Measurements from ENCODE around the gene MYOC. TPM values are rescaled to one million over a fixed set of nuclear protein-coding genes. Genes with fewer than 3 reads are reported as not detected.

MYOC gene
- total RNA-seq, 1 experiment from 2014 or later = not detected

DNA sequence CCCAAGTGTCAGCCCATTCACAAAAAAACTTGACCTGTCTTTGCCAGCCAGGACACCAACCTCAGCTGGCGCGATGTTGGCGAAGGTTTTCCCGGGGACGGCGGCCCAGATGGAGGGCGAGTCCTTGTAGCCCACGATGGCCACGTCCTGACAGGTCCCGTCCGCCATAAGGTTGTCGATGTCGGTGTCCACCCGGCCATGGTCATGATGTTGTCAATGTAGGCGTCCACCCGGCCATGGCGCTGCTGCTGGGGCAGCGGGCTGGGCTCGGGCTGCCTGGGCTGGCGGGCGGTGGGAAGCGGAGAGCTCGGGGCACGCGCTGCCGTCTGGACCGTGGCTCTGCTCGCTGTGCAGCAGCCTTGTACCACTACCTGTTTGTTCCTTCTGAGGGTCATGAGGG, 18.3 kb upstream of the MYOC start:
- H3K9me3 ChIP-seq (ENCODE audit: control insufficient read depth, insufficient read depth, low read depth, low read length) = no peaks in the 10 kb centered on the region
- no peaks in the 10 kb centered on the region for H3K36me3 ChIP-seq (ENCODE audit: control insufficient read depth, insufficient read depth, low read length)
- no peaks in the 10 kb centered on the region for H3K4me1 ChIP-seq (ENCODE audit: control insufficient read depth, insufficient read depth, low read length)
- no TSS peak for BruUV-seq (replicated peaks)
- no peak overlapping the region for H3K4me3 ChIP-seq (ENCODE audit: low read depth in 2 of 2, low read length in 2 of 2)
- DNase-seq (ENCODE audit: low read depth, low spot score) (no peak), ATAC-seq (no peak)
- H3K27me3 ChIP-seq (ENCODE audit: control insufficient read depth, insufficient read depth, low read length) = peaks cover 14% of the 10 kb centered on the region
- intact Hi-C loops (cut with micrococcal nuclease; ENCODE audit: unreplicated experiment) (no loop called here), in situ Hi-C loops (cut with HindIII; ENCODE audit: low pct_unique_long_range_greater_than_20kb, low sequenced_read_pairs) (no loop called here)
- POLR2A ChIA-PET = no interaction called here
- TF ChIP-seq SIN3A (IDR thresholded peaks at IDR 0.05; ENCODE audit: borderline replicate concordance, insufficient read depth, low read depth, low read length) (no peak), TCF7L2 (IDR thresholded peaks at IDR 0.05; ENCODE audit: low read depth, low read length) (no peak), POLR2AphosphoS5 (IDR thresholded peaks at IDR 0.05; ENCODE audit: low read depth, low read length) (no peak)
- TF ChIP-seq, protein P1, sequence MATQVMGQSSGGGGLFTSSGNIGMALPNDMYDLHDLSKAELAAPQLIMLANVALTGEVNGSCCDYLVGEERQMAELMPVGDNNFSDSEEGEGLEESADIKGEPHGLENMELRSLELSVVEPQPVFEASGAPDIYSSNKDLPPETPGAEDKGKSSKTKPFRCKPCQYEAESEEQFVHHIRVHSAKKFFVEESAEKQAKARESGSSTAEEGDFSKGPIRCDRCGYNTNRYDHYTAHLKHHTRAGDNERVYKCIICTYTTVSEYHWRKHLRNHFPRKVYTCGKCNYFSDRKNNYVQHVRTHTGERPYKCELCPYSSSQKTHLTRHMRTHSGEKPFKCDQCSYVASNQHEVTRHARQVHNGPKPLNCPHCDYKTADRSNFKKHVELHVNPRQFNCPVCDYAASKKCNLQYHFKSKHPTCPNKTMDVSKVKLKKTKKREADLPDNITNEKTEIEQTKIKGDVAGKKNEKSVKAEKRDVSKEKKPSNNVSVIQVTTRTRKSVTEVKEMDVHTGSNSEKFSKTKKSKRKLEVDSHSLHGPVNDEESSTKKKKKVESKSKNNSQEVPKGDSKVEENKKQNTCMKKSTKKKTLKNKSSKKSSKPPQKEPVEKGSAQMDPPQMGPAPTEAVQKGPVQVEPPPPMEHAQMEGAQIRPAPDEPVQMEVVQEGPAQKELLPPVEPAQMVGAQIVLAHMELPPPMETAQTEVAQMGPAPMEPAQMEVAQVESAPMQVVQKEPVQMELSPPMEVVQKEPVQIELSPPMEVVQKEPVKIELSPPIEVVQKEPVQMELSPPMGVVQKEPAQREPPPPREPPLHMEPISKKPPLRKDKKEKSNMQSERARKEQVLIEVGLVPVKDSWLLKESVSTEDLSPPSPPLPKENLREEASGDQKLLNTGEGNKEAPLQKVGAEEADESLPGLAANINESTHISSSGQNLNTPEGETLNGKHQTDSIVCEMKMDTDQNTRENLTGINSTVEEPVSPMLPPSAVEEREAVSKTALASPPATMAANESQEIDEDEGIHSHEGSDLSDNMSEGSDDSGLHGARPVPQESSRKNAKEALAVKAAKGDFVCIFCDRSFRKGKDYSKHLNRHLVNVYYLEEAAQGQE (IDR thresholded peaks at IDR 0.05; ENCODE audit: insufficient read depth in 1 of 2, low read depth in 2 of 2, low read length in 1 of 2) = no peak
- TF ChIP-seq, protein P2, sequence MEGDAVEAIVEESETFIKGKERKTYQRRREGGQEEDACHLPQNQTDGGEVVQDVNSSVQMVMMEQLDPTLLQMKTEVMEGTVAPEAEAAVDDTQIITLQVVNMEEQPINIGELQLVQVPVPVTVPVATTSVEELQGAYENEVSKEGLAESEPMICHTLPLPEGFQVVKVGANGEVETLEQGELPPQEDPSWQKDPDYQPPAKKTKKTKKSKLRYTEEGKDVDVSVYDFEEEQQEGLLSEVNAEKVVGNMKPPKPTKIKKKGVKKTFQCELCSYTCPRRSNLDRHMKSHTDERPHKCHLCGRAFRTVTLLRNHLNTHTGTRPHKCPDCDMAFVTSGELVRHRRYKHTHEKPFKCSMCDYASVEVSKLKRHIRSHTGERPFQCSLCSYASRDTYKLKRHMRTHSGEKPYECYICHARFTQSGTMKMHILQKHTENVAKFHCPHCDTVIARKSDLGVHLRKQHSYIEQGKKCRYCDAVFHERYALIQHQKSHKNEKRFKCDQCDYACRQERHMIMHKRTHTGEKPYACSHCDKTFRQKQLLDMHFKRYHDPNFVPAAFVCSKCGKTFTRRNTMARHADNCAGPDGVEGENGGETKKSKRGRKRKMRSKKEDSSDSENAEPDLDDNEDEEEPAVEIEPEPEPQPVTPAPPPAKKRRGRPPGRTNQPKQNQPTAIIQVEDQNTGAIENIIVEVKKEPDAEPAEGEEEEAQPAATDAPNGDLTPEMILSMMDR (IDR thresholded peaks at IDR 0.05) = no peak
- CTCF ChIA-PET = no interaction called here
- H3K27ac ChIP-seq (ENCODE audit: low read length) = no peak overlapping the region

- no peak overlapping the region for H3K4me3 ChIP-seq (ENCODE audit: low read depth in 2 of 2, low read length in 2 of 2)
- no peaks in the 10 kb centered on the region for H3K9me3 ChIP-seq (ENCODE audit: control insufficient read depth, insufficient read depth, low read depth, low read length)
- ChIA-PET POLR2A (interaction anchor here (0.6 to 0.7 kb wide), 2 partner anchors 28 to 874 kb away, joined by 3 read pairs; no protein-coding TSS in a partner anchor), CTCF (interaction anchor here (0.7 kb wide), 1 partner anchor 602 kb away, joined by 4 read pairs; no protein-coding TSS in a partner anchor)
- no peaks in the 10 kb centered on the region for H3K36me3 ChIP-seq (ENCODE audit: control insufficient read depth, insufficient read depth, low read length)
- TF ChIP-seq TCF7L2 (IDR thresholded peaks at IDR 0.05; ENCODE audit: low read depth, low read length) = no peak
- TF ChIP-seq, protein P2 (IDR thresholded peaks at IDR 0.05) = no peak
- TF ChIP-seq POLR2AphosphoS5 (IDR thresholded peaks at IDR 0.05; ENCODE audit: low read depth, low read length) = no peak
- no peak for TF ChIP-seq SIN3A (IDR thresholded peaks at IDR 0.05; ENCODE audit: borderline replicate concordance, insufficient read depth, low read depth, low read length)
- TF ChIP-seq, protein P1 (IDR thresholded peaks at IDR 0.05; ENCODE audit: insufficient read depth in 1 of 2, low read depth in 2 of 2, low read length in 1 of 2) = no peak
- H3K27me3 ChIP-seq (ENCODE audit: control insufficient read depth, insufficient read depth, low read length) = peaks cover 8% of the 10 kb centered on the region; the same call in 1 of the 2 replicates
- intact Hi-C loops (cut with micrococcal nuclease; ENCODE audit: unreplicated experiment) (no loop called here), in situ Hi-C loops (cut with HindIII; ENCODE audit: low pct_unique_long_range_greater_than_20kb, low sequenced_read_pairs) (no loop called here)
- H3K27ac ChIP-seq (ENCODE audit: low read length) = no peak overlapping the region
- ATAC-seq (no peak), DNase-seq (ENCODE audit: low read depth, low spot score) (no peak)
- no TSS peak for BruUV-seq (replicated peaks)
- no peaks in the 10 kb centered on the region for H3K4me1 ChIP-seq (ENCODE audit: control insufficient read depth, insufficient read depth, low read length)
These were observed 15.9 kb upstream of the MYOC start for GRCh38 chr1:171668372-171668771.
